WTC11 (cell line): ENCODE measurements around the gene PALM2AKAP2. TPM values are rescaled to one million over a fixed set of nuclear protein-coding genes. Genes with fewer than 3 reads are reported as not detected.

Experiments used
- ATAC-seq: fragments of 200-7000 bp; cut with Tn5 transposase; 2 replicates; pipeline ENCODE4 v1.10.0; 2021; ENCODE audit warnings: mild to moderate bottlenecking, moderate library complexity
- CTCF ChIA-PET: fragments of 300-600 bp; sonication (Branson Sonifier 250); formaldehyde crosslinking; loops from one replicate; lab custom pipeline; 2021; ENCODE audit warnings: antibody characterized with exemption; lab: Charles Lee
- POLR2A ChIA-PET: fragments of 350-600 bp; sonication (Branson Sonifier 250); formaldehyde crosslinking; loops from one replicate; lab custom pipeline; 2021; ENCODE audit warnings: antibody characterized with exemption; lab: Charles Lee
- DNase-seq: peaks from one replicate; pipeline ENCODE4 v3.0.0; 2021; ENCODE audit warnings: low spot score
- H3K27ac Mint-ChIP-seq: 2 replicates; pipeline ENCODE4 v1.8.0; 2021; ENCODE audit warnings: mixed read lengths
- H3K27me3 Mint-ChIP-seq: 2 replicates; pipeline ENCODE4 v1.8.0; 2021; ENCODE audit warnings: low read depth, mild to moderate bottlenecking, moderate library complexity, mixed read lengths
- H3K36me3 Mint-ChIP-seq: 2 replicates; pipeline ENCODE4 v1.8.0; 2021; ENCODE audit warnings: mixed read lengths
- H3K4me1 Mint-ChIP-seq: 2 replicates; pipeline ENCODE4 v1.8.0; 2022; ENCODE audit warnings: mixed read lengths
- H3K4me3 Mint-ChIP-seq: 2 replicates; pipeline ENCODE4 v1.8.0; 2021; ENCODE audit warnings: mild to moderate bottlenecking, moderate library complexity, mixed read lengths
- H3K9me3 Mint-ChIP-seq: 2 replicates; pipeline ENCODE4 v1.8.0; 2021; ENCODE audit warnings: mixed read lengths
- CREB1 ChIP-seq: sonication (generic); formaldehyde crosslinking; IDR thresholded peaks from 2 replicates; pipeline ENCODE4 v1.8.0; 2023; ENCODE audit warnings: mild to moderate bottlenecking, missing genetic modification reagents
- CREM ChIP-seq: sonication (generic); formaldehyde crosslinking; IDR thresholded peaks from 2 replicates; pipeline ENCODE4 v1.8.1; 2022; ENCODE audit warnings: mild to moderate bottlenecking, missing genetic modification reagents, moderate library complexity
- EMX1 ChIP-seq: fragments of 250-450 bp; sonication (Bioruptor Pico); IDR thresholded peaks from 2 replicates; pipeline ENCODE4 v1.8.0; 2021; ENCODE audit warnings: mild to moderate bottlenecking
- GABPB1 ChIP-seq: sonication (generic); formaldehyde crosslinking; IDR thresholded peaks from 2 replicates; pipeline ENCODE4 v1.8.1; 2023; ENCODE audit warnings: mild to moderate bottlenecking, missing genetic modification reagents
- GTF2I ChIP-seq: fragments of 250-450 bp; sonication (Bioruptor Pico); conservative IDR thresholded peaks from 2 replicates; pipeline ENCODE4 v1.4.0; 2021; ENCODE audit warnings: mild to moderate bottlenecking
- HMGA2 ChIP-seq: fragments of 250-450 bp; sonication (Bioruptor Pico); IDR thresholded peaks from 2 replicates; pipeline ENCODE4 v1.4.0; 2021; ENCODE audit warnings: mild to moderate bottlenecking, moderate library complexity
- IRF2 ChIP-seq: sonication (generic); formaldehyde crosslinking; IDR thresholded peaks from 2 replicates; pipeline ENCODE4 v1.8.0; 2022; ENCODE audit warnings: low read depth, missing genetic modification reagents, borderline replicate concordance
- NFATC4 ChIP-seq: fragments of 250-450 bp; sonication (Bioruptor Pico); IDR thresholded peaks from 2 replicates; pipeline ENCODE4 v1.9.0; 2021; ENCODE audit warnings: mild to moderate bottlenecking
- NFE2L1 ChIP-seq: sonication (generic); formaldehyde crosslinking; IDR thresholded peaks from 2 replicates; pipeline ENCODE4 v1.8.1; 2023; ENCODE audit warnings: missing genetic modification reagents
- NR3C1 ChIP-seq: sonication (generic); formaldehyde crosslinking; conservative IDR thresholded peaks from 2 replicates; pipeline ENCODE4 v1.8.1; 2023; ENCODE audit warnings: low read depth, mild to moderate bottlenecking, missing genetic modification reagents
- OVOL2 ChIP-seq: fragments of 250-450 bp; sonication (Bioruptor Pico); IDR thresholded peaks from 2 replicates; pipeline ENCODE4 v1.9.0; 2021; ENCODE audit warnings: mild to moderate bottlenecking, borderline replicate concordance
- RELA ChIP-seq: sonication (generic); formaldehyde crosslinking; IDR thresholded peaks from 2 replicates; pipeline ENCODE4 v1.8.1; 2022; ENCODE audit warnings: missing genetic modification reagents, mild to moderate bottlenecking, borderline replicate concordance
- RORB ChIP-seq: fragments of 250-450 bp; sonication (Bioruptor Pico); IDR thresholded peaks from 2 replicates; pipeline ENCODE4 v1.9.0; 2021; ENCODE audit warnings: mild to moderate bottlenecking
- SMAD3 ChIP-seq: sonication (generic); formaldehyde crosslinking; IDR thresholded peaks from 2 replicates; pipeline ENCODE4 v1.8.0; 2022; ENCODE audit warnings: missing genetic modification reagents, mild to moderate bottlenecking, borderline replicate concordance
- SOX15 ChIP-seq: fragments of 250-450 bp; sonication (Bioruptor Pico); IDR thresholded peaks from 2 replicates; pipeline ENCODE4 v1.9.0; 2021; ENCODE audit warnings: mild to moderate bottlenecking
- ZNF138 ChIP-seq: sonication (generic); formaldehyde crosslinking; conservative IDR thresholded peaks from 2 replicates; pipeline ENCODE4 v1.8.1; 2022; ENCODE audit warnings: mild to moderate bottlenecking, moderate library complexity, missing genetic modification reagents
- ZNF416 ChIP-seq: fragments of 250-450 bp; sonication (Bioruptor Pico); IDR thresholded peaks from 2 replicates; pipeline ENCODE4 v1.9.0; 2021; ENCODE audit warnings: mild to moderate bottlenecking, inconsistent platforms
- ZNF423 ChIP-seq: fragments of 250-450 bp; sonication (Bioruptor Pico); IDR thresholded peaks from 2 replicates; pipeline ENCODE4 v2.1.2; 2022; ENCODE audit warnings: mild to moderate bottlenecking, moderate library complexity
- total RNA-seq: library from RNA; stranded (reverse); gene quantifications from 3 replicates; pipeline ENCODE4 v1.2.3, GENCODE V29; 2021
- TF ChIP-seq, protein P1 (sequence below): sonication (generic); formaldehyde crosslinking; IDR thresholded peaks from 2 replicates; pipeline ENCODE4 v1.8.1; 2023; ENCODE audit warnings: mild to moderate bottlenecking, missing genetic modification reagents, moderate library complexity
- TF ChIP-seq, protein P2 (sequence below): sonication (generic); formaldehyde crosslinking; IDR thresholded peaks from 2 replicates; pipeline ENCODE4 v1.8.0; 2022; ENCODE audit warnings: mild to moderate bottlenecking, missing genetic modification reagents
- TF ChIP-seq, protein P3 (sequence below): fragments of 250-450 bp; sonication (Bioruptor Pico); IDR thresholded peaks from 2 replicates; pipeline ENCODE4 v1.9.0; 2021; ENCODE audit warnings: mild to moderate bottlenecking
- TF ChIP-seq, protein P4 (sequence below): sonication (generic); formaldehyde crosslinking; IDR thresholded peaks from 2 replicates; pipeline ENCODE4 v1.8.1; 2022; ENCODE audit warnings: low read depth, missing genetic modification reagents, borderline replicate concordance
- TF ChIP-seq, protein P5 (sequence below): sonication (generic); formaldehyde crosslinking; IDR thresholded peaks from 2 replicates; pipeline ENCODE4 v1.8.0; 2022; ENCODE audit warnings: missing genetic modification reagents
- TF ChIP-seq, protein P6 (sequence below): sonication (generic); formaldehyde crosslinking; IDR thresholded peaks from 2 replicates; pipeline ENCODE4 v1.8.1; 2022; ENCODE audit warnings: missing genetic modification reagents, borderline replicate concordance
- TF ChIP-seq, protein P7 (sequence below): sonication (generic); formaldehyde crosslinking; IDR thresholded peaks from 2 replicates; pipeline ENCODE4 v1.8.0; 2022; ENCODE audit warnings: mild to moderate bottlenecking, missing genetic modification reagents

The PALM2AKAP2 gene
- total RNA-seq, 1 experiment from 2014 or later = 7.0 TPM

DNA sequence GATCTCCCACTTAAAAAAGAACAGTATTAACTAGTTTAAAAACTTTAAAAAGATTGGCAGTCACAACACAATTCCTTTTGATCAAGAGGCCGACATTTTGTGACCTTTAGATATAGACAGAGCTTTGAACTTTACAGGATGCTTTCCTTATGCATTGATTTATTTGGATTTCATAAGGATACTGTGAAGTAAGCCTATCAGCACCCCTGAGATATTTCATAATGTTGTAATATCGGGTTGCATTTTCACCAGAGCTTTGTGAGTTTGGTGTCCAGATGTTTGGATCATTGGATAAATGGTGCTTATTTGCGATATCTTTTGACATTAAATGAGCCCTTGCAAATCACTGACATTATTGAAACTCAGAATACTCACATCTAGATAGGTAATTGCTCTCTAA, 7.7 kb downstream of the PALM2AKAP2 start:
- no peaks in the 10 kb centered on the region for H3K36me3 Mint-ChIP-seq
- ATAC-seq (no peak), DNase-seq (no peak)
- no peaks in the 10 kb centered on the region; the same call in 1 of the 2 replicates for H3K4me1 Mint-ChIP-seq
- H3K27me3 Mint-ChIP-seq = no peaks in the 10 kb centered on the region
- H3K9me3 Mint-ChIP-seq = no peaks in the 10 kb centered on the region
- POLR2A ChIA-PET = no interaction called here
- CTCF ChIA-PET = no interaction called here
- no peak overlapping the region for H3K4me3 Mint-ChIP-seq
- TF ChIP-seq, protein P1, sequence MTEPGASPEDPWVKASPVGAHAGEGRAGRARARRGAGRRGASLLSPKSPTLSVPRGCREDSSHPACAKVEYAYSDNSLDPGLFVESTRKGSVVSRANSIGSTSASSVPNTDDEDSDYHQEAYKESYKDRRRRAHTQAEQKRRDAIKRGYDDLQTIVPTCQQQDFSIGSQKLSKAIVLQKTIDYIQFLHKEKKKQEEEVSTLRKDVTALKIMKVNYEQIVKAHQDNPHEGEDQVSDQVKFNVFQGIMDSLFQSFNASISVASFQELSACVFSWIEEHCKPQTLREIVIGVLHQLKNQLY (CRISPR knock-in tag) = no peak
- TF ChIP-seq ZNF138 (no peak), NFATC4 (no peak), NR3C1 (CRISPR knock-in tag) (no peak), ZNF416 (CRISPR knock-in tag) (no peak), OVOL2 (CRISPR knock-in tag) (no peak), SOX15 (CRISPR knock-in tag) (no peak), GABPB1 (no peak), EMX1 (CRISPR knock-in tag) (no peak)
- TF ChIP-seq, protein P2, sequence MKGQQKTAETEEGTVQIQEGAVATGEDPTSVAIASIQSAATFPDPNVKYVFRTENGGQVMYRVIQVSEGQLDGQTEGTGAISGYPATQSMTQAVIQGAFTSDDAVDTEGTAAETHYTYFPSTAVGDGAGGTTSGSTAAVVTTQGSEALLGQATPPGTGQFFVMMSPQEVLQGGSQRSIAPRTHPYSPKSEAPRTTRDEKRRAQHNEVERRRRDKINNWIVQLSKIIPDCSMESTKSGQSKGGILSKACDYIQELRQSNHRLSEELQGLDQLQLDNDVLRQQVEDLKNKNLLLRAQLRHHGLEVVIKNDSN (CRISPR knock-in tag) = no peak
- TF ChIP-seq, protein P3, sequence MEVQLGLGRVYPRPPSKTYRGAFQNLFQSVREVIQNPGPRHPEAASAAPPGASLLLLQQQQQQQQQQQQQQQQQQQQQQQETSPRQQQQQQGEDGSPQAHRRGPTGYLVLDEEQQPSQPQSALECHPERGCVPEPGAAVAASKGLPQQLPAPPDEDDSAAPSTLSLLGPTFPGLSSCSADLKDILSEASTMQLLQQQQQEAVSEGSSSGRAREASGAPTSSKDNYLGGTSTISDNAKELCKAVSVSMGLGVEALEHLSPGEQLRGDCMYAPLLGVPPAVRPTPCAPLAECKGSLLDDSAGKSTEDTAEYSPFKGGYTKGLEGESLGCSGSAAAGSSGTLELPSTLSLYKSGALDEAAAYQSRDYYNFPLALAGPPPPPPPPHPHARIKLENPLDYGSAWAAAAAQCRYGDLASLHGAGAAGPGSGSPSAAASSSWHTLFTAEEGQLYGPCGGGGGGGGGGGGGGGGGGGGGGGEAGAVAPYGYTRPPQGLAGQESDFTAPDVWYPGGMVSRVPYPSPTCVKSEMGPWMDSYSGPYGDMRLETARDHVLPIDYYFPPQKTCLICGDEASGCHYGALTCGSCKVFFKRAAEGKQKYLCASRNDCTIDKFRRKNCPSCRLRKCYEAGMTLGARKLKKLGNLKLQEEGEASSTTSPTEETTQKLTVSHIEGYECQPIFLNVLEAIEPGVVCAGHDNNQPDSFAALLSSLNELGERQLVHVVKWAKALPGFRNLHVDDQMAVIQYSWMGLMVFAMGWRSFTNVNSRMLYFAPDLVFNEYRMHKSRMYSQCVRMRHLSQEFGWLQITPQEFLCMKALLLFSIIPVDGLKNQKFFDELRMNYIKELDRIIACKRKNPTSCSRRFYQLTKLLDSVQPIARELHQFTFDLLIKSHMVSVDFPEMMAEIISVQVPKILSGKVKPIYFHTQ = no peak
- H3K27ac Mint-ChIP-seq = no peak overlapping the region

DNA sequence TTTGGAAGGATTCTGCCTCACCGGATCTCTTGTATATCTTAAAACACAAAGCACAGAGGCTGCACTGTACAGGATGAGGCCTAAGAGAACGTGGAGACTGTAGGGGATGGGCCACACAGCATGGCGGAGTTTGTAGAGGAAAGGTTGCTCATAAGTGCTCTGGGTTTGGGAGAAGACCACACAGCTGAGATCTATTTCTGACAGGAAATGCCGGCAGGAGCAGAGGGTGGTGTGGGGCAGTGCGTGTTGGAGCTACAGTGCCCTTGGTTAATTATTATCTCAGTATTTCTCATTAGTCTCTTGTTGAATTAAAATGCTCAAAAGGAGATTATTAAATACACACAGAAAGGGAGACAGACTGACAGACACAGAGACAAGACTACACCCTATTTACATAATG, 9.6 kb downstream of the PALM2AKAP2 start:
- H3K9me3 Mint-ChIP-seq = no peaks in the 10 kb centered on the region
- ATAC-seq = no peak
- CTCF ChIA-PET = no interaction called here

DNA sequence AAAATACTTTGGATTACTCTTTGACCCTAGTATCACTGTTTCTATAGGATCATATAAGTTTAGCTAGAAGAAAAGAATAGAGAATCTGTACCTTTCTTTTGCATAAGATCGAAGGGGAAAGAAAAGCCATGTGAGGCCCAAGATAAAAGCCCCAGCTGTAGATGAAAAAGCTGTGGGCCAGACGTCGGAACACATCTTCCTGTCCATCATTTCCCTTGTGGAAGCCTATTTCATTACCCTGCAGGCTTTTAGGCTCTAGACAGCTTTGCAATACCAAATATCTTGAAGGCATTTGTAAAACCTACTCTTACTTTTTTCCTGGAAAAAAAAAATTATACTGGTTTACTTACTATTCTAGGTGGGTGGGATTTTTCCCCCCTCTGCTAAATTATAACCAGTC, 10.0 kb downstream of the PALM2AKAP2 start:
- H3K4me3 Mint-ChIP-seq = no peak overlapping the region
- H3K4me1 Mint-ChIP-seq = no peaks in the 10 kb centered on the region; the same call in 1 of the 2 replicates
- H3K27ac Mint-ChIP-seq = no peak overlapping the region
- ATAC-seq (no peak), DNase-seq (no peak)
- ChIA-PET CTCF (no interaction called here), POLR2A (no interaction called here)
- no peaks in the 10 kb centered on the region for H3K9me3 Mint-ChIP-seq
- H3K27me3 Mint-ChIP-seq = no peaks in the 10 kb centered on the region
- no peaks in the 10 kb centered on the region for H3K36me3 Mint-ChIP-seq
- TF ChIP-seq IRF2 (CRISPR knock-in tag) = no peak
- no peak for TF ChIP-seq CREM
- no peak for TF ChIP-seq OVOL2 (CRISPR knock-in tag)
- TF ChIP-seq RORB (CRISPR knock-in tag) = no peak
- TF ChIP-seq, protein P4, sequence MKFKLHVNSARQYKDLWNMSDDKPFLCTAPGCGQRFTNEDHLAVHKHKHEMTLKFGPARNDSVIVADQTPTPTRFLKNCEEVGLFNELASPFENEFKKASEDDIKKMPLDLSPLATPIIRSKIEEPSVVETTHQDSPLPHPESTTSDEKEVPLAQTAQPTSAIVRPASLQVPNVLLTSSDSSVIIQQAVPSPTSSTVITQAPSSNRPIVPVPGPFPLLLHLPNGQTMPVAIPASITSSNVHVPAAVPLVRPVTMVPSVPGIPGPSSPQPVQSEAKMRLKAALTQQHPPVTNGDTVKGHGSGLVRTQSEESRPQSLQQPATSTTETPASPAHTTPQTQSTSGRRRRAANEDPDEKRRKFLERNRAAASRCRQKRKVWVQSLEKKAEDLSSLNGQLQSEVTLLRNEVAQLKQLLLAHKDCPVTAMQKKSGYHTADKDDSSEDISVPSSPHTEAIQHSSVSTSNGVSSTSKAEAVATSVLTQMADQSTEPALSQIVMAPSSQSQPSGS (CRISPR knock-in tag) = no peak
- no peak for TF ChIP-seq ZNF416 (CRISPR knock-in tag)
- no peak for TF ChIP-seq GABPB1
- TF ChIP-seq, protein P5, sequence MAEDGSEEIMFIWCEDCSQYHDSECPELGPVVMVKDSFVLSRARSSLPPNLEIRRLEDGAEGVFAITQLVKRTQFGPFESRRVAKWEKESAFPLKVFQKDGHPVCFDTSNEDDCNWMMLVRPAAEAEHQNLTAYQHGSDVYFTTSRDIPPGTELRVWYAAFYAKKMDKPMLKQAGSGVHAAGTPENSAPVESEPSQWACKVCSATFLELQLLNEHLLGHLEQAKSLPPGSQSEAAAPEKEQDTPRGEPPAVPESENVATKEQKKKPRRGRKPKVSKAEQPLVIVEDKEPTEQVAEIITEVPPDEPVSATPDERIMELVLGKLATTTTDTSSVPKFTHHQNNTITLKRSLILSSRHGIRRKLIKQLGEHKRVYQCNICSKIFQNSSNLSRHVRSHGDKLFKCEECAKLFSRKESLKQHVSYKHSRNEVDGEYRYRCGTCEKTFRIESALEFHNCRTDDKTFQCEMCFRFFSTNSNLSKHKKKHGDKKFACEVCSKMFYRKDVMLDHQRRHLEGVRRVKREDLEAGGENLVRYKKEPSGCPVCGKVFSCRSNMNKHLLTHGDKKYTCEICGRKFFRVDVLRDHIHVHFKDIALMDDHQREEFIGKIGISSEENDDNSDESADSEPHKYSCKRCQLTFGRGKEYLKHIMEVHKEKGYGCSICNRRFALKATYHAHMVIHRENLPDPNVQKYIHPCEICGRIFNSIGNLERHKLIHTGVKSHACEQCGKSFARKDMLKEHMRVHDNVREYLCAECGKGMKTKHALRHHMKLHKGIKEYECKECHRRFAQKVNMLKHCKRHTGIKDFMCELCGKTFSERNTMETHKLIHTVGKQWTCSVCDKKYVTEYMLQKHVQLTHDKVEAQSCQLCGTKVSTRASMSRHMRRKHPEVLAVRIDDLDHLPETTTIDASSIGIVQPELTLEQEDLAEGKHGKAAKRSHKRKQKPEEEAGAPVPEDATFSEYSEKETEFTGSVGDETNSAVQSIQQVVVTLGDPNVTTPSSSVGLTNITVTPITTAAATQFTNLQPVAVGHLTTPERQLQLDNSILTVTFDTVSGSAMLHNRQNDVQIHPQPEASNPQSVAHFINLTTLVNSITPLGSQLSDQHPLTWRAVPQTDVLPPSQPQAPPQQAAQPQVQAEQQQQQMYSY (CRISPR knock-in tag) = no peak

More for the DNA sequence above, 9.6 kb downstream of the PALM2AKAP2 start:
- Mint-ChIP-seq H3K4me3 (no peak overlapping the region), H3K27ac (no peak overlapping the region), H3K36me3 (no peaks in the 10 kb centered on the region), H3K27me3 (no peaks in the 10 kb centered on the region), H3K4me1 (no peaks in the 10 kb centered on the region; the same call in 1 of the 2 replicates)
- POLR2A ChIA-PET = no interaction called here
- no peak for TF ChIP-seq ZNF416 (CRISPR knock-in tag)
- TF ChIP-seq, protein P6, sequence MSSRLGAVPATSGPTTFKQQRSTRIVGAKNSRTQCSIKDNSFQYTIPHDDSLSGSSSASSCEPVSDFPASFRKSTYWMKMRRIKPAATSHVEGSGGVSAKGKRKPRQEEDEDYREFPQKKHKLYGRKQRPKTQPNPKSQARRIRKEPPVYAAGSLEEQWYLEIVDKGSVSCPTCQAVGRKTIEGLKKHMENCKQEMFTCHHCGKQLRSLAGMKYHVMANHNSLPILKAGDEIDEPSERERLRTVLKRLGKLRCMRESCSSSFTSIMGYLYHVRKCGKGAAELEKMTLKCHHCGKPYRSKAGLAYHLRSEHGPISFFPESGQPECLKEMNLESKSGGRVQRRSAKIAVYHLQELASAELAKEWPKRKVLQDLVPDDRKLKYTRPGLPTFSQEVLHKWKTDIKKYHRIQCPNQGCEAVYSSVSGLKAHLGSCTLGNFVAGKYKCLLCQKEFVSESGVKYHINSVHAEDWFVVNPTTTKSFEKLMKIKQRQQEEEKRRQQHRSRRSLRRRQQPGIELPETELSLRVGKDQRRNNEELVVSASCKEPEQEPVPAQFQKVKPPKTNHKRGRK (CRISPR knock-in tag) = no peak
- TF ChIP-seq SMAD3 (CRISPR knock-in tag) = no peak
- no peak for TF ChIP-seq HMGA2
- TF ChIP-seq NFE2L1 = no peak
- TF ChIP-seq, protein P7, sequence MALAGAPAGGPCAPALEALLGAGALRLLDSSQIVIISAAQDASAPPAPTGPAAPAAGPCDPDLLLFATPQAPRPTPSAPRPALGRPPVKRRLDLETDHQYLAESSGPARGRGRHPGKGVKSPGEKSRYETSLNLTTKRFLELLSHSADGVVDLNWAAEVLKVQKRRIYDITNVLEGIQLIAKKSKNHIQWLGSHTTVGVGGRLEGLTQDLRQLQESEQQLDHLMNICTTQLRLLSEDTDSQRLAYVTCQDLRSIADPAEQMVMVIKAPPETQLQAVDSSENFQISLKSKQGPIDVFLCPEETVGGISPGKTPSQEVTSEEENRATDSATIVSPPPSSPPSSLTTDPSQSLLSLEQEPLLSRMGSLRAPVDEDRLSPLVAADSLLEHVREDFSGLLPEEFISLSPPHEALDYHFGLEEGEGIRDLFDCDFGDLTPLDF (CRISPR knock-in tag) = no peak
- TF ChIP-seq RELA (CRISPR knock-in tag) = no peak
- no peak for TF ChIP-seq ZNF423
- TF ChIP-seq GTF2I (CRISPR knock-in tag) = no peak
- TF ChIP-seq CREB1 (CRISPR knock-in tag) = no peak
- DNase-seq = no peak
